GM23338 (cell line): ENCODE data around the gene EXOC6B. TPM values are rescaled to one million over a fixed set of nuclear protein-coding genes. Genes with fewer than 3 reads are reported as not detected.

Experiments used
- ATAC-seq: fragments of 200-7000 bp; cut with Tn5 transposase; 3 replicates; pipeline ENCODE4 v1.9.1; 2020
- DNase-seq: peaks from one replicate; pipeline ENCODE4 v3.0.0-alpha.2; 2015; ENCODE audit warnings: low spot score
- H2AFZ ChIP-seq: fragments of 200-600 bp; sonication (generic); 2 replicates; pipeline ENCODE4 v1.8.0; 2016; ENCODE audit warnings: antibody characterized with exemption, mild to moderate bottlenecking, moderate library complexity
- H3F3A ChIP-seq: fragments of 200-600 bp; sonication (generic); replicated peaks from 2 replicates; pipeline ENCODE4 v1.8.0; 2017; ENCODE audit warnings: antibody characterized with exemption, mixed run types, low read depth
- H3K27ac ChIP-seq: fragments of 200-600 bp; sonication (generic); 2 replicates; pipeline ENCODE4 v1.6.1; 2016; ENCODE audit warnings: low read depth
- H3K27me3 ChIP-seq: fragments of 200-600 bp; sonication (generic); 2 replicates; pipeline ENCODE4 v1.8.0; 2016; ENCODE audit warnings: mild to moderate bottlenecking, mixed run types, moderate library complexity; ENCODE audit not compliant: insufficient read depth
- H3K36me3 ChIP-seq: fragments of 200-600 bp; sonication (generic); 2 replicates; pipeline ENCODE4 v1.8.0; 2016; ENCODE audit warnings: mild to moderate bottlenecking; ENCODE audit not compliant: insufficient read depth
- H3K4me1 ChIP-seq: fragments of 200-600 bp; sonication (generic); 2 replicates; pipeline ENCODE4 v1.8.0; 2016; ENCODE audit warnings: mild to moderate bottlenecking, moderate library complexity; ENCODE audit not compliant: insufficient read depth
- H3K4me2 ChIP-seq: fragments of 200-600 bp; sonication (generic); 2 replicates; pipeline ENCODE4 v1.7.1; 2017; ENCODE audit warnings: mixed run types
- H3K4me3 ChIP-seq: fragments of 200-600 bp; sonication (generic); 2 replicates; pipeline ENCODE4 v1.6.1; 2016; ENCODE audit warnings: mixed run types
- H3K79me2 ChIP-seq: fragments of 200-600 bp; sonication (generic); replicated peaks from 2 replicates; pipeline ENCODE4 v1.8.0; 2017; ENCODE audit warnings: mild to moderate bottlenecking; ENCODE audit not compliant: insufficient read depth
- H3K9me2 ChIP-seq: fragments of 200-600 bp; sonication (generic); 2 replicates; pipeline ENCODE4 v1.8.0; 2017; ENCODE audit not compliant: insufficient read depth
- H4K20me1 ChIP-seq: fragments of 200-600 bp; sonication (generic); replicated peaks from 2 replicates; pipeline ENCODE4 v1.8.0; 2017; ENCODE audit warnings: mild to moderate bottlenecking; ENCODE audit not compliant: insufficient read depth
- H3K27ac Mint-ChIP-seq: 2 replicates; pipeline ENCODE4 v1.8.0; 2020; ENCODE audit warnings: inconsistent platforms, mild to moderate bottlenecking, moderate library complexity, mixed read lengths
- H3K27me3 Mint-ChIP-seq: 3 replicates; pipeline ENCODE4 v1.8.0; 2022; ENCODE audit warnings: low read depth, mild to moderate bottlenecking, moderate library complexity, mixed read lengths, inconsistent platforms; ENCODE audit not compliant: insufficient read depth, poor library complexity
- H3K36me3 Mint-ChIP-seq: 3 replicates; pipeline ENCODE4 v1.8.0; 2021; ENCODE audit warnings: low read depth, mild to moderate bottlenecking, inconsistent platforms, moderate library complexity, mixed read lengths
- H3K4me1 Mint-ChIP-seq: 3 replicates; pipeline ENCODE4 v1.8.0; 2020; ENCODE audit warnings: mild to moderate bottlenecking, inconsistent platforms, mixed read lengths
- H3K4me3 Mint-ChIP-seq: 3 replicates; pipeline ENCODE4 v1.8.0; 2021; ENCODE audit warnings: moderate library complexity, mild to moderate bottlenecking, inconsistent platforms, mixed read lengths
- H3K9me3 Mint-ChIP-seq: 3 replicates; pipeline ENCODE4 v1.8.0; 2020; ENCODE audit warnings: moderate library complexity, mild to moderate bottlenecking, inconsistent platforms, mixed read lengths
- CREB1 ChIP-seq: fragments of 250-450 bp; sonication (Bioruptor Pico); IDR thresholded peaks from 2 replicates; pipeline ENCODE4 v1.5.0; 2020; ENCODE audit warnings: low read depth, mild to moderate bottlenecking, moderate library complexity
- CTCF ChIP-seq, 2 experiments: fragments of 200-600 bp in 1 of 2; sonication (generic) in 1 of 2; conservative IDR thresholded peaks; 2 replicates each; pipeline versions ENCODE4 v1.5.1 to v1.6.1; 2016 to 2017; ENCODE audit warnings: antibody characterized with exemption in 2 of 2, low read depth in 2 of 2, mild to moderate bottlenecking in 2 of 2, moderate library complexity in 1 of 2
- ETS1 ChIP-seq: IDR thresholded peaks from 2 replicates; pipeline ENCODE4 v1.6.1; 2016; ENCODE audit warnings: antibody characterized with exemption
- EZH2 ChIP-seq: fragments of 200-600 bp; sonication (generic); IDR thresholded peaks from one replicate; pipeline ENCODE4 v1.8.0; 2017; ENCODE audit warnings: antibody characterized with exemption, mild to moderate bottlenecking, low read depth; ENCODE audit not compliant: unreplicated experiment
- EZH2phosphoT487 ChIP-seq: fragments of 200-600 bp; sonication (generic); IDR thresholded peaks from one replicate; pipeline ENCODE4 v1.8.1; 2018; ENCODE audit warnings: antibody characterized with exemption; ENCODE audit not compliant: unreplicated experiment
- JUNB ChIP-seq: IDR thresholded peaks from one replicate; pipeline ENCODE4 v1.6.1; 2016; ENCODE audit warnings: antibody characterized with exemption; ENCODE audit not compliant: unreplicated experiment
- NANOG ChIP-seq: IDR thresholded peaks from 2 replicates; pipeline ENCODE4 v1.6.1; 2016; ENCODE audit warnings: antibody characterized with exemption, borderline replicate concordance
- POLR2AphosphoS5 ChIP-seq: IDR thresholded peaks from 2 replicates; pipeline ENCODE4 v1.6.1; 2016; ENCODE audit warnings: antibody characterized with exemption, low read depth
- REST ChIP-seq: IDR thresholded peaks from one replicate; pipeline ENCODE4 v1.6.1; 2018; ENCODE audit warnings: antibody characterized with exemption; ENCODE audit not compliant: unreplicated experiment
- STAT1 ChIP-seq: IDR thresholded peaks from one replicate; pipeline ENCODE4 v1.6.1; 2016; ENCODE audit warnings: antibody characterized with exemption; ENCODE audit not compliant: unreplicated experiment
- ZNF114 ChIP-seq: fragments of 250-450 bp; sonication (Bioruptor Pico); IDR thresholded peaks from 2 replicates; pipeline ENCODE4 v1.5.0; 2020; ENCODE audit warnings: mild to moderate bottlenecking, moderate library complexity
- ZNF462 ChIP-seq: fragments of 250-450 bp; sonication (Bioruptor Pico); IDR thresholded peaks from 2 replicates; pipeline ENCODE4 v1.5.0; 2020; ENCODE audit warnings: mild to moderate bottlenecking, moderate library complexity
- polyA plus RNA-seq: library from polyadenylated mRNA; unstranded; fragments of >200 nt; fragmentation: Nextera tagmentation; extraction: Ambion mirVana; gene quantifications from 2 replicates; pipeline ENCODE4 v1.2.1, GENCODE V29; 2016
- total RNA-seq: library from RNA; depleted of rRNA; stranded (reverse); fragments of >200 nt; shearing (Covaris generic); gene quantifications from 2 replicates; pipeline ENCODE4 v1.2.3, GENCODE V29; 2014

EXOC6B gene
- total and polyA plus RNA-seq, 2 experiments from 2014 or later: 7.2 to 45.9 TPM

- TF ChIP-seq ZNF462 (CRISPR knock-in tag) (no peak), CREB1 (CRISPR knock-in tag) (no peak)
Observed at GRCh38 chr2:72155737-72156136, 670.1 kb downstream of the EXOC6B start (continued).

- Mint-ChIP-seq H3K4me1 (peaks cover 8% of the 10 kb centered on the region), H3K27ac (no peak overlapping the region), H3K36me3 (no peaks in the 10 kb centered on the region), H3K9me3 (no peaks in the 10 kb centered on the region), H3K4me3 (no peak overlapping the region), H3K27me3 (peaks cover 31% of the 10 kb centered on the region)
- H3K4me2 ChIP-seq: no peak overlapping the region
- ATAC-seq: no peak
- H3K4me3 ChIP-seq: no peak overlapping the region
- H3K27me3 ChIP-seq: peaks cover 28% of the 10 kb centered on the region
- H3K79me2 ChIP-seq: no peaks in the 10 kb centered on the region
- peaks cover under 1% of the 10 kb centered on the region; the same call in 1 of the 2 replicates for H3K4me1 ChIP-seq
- H2AFZ ChIP-seq: no peak overlapping the region
- DNase-seq: no peak
- no peaks in the 10 kb centered on the region for H3F3A ChIP-seq
- H3K27ac ChIP-seq: no peak overlapping the region
- H4K20me1 ChIP-seq: no peaks in the 10 kb centered on the region
- H3K36me3 ChIP-seq: no peaks in the 10 kb centered on the region
- H3K9me2 ChIP-seq: no peaks in the 10 kb centered on the region
- TF ChIP-seq POLR2AphosphoS5 (no peak), CTCF (conservative IDR thresholded peaks at IDR 0.05; ENCODE audit: low read depth in 2 of 2) (no peak), STAT1 (no peak), EZH2 (no peak), REST (no peak), EZH2phosphoT487 (no peak), ZNF114 (no peak), NANOG (no peak), ETS1 (no peak), JUNB (no peak)
Observed at GRCh38 chr2:72155151-72155550, 670.7 kb downstream of the EXOC6B start.
